GM19455 (cell line): Measurements from ENCODE around the gene RB1.

Experiments used
- ATAC-seq: cut with Tn5 transposase; IDR thresholded peaks from one replicate; pipeline ENCODE4 v1.9.1; 2021; ENCODE audit not compliant: unreplicated experiment

The RB1 gene

DNA sequence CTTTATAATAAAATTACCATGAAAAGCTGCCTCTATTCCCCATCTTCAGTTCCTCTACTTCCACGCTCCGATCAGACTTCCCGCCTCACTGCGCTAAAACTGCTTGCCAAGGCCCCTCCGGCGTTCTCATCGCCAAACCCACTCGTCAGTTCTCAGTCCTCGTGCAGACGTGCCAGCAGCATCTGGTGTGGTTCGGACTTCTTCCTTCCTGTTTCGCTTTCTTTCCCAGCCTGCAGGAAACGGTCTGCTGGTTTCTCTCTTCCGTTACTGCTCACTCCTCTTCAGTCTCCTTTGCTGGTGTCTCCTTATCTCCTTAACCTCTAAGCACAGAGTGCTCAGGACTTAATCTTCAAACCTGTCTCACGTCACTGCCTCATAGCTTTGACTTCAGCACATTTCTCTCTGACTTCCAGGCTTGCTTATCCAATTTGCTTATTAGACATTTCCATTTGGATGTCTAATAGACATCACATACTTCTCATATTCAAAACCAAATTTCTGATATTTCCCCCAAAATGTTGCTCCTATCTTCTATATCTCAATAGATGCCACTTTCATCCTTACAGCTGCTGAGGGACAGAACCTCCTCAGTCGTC is 189.0 kb downstream of the RB1 start:
- peak; percentile 81 for ATAC-seq

DNA sequence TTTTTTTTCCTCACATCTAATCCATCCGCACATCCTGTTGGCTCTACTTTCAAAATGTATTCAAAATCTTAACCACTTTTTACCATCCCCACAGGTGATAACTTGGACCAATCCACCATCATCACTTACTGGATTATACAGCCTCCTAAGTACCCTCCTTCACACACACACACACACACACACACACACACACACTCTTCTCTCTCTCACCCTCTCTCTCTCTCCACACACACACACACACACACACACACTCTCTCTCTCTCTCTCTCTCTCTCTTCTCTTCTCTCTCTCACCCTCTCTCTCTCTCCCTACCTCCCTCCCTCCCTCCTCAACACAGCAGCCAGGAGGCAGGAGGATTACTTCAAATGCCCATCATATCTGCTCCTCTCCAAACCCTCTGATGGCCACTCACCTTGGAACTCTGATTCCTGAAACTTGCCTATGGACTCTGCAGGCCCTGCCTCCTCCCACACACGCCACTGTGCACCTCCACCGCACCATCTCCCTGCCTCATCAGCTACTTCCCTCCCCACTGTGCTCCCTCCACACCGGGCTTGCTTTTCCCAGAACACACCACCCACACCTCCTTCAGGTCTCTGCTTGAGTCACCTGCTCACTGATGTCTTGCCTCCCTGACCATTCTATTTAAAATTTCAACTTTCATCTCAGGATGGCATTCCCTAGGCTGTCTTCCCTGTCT is 189.7 kb downstream of the RB1 start:
- no peak for ATAC-seq

DNA sequence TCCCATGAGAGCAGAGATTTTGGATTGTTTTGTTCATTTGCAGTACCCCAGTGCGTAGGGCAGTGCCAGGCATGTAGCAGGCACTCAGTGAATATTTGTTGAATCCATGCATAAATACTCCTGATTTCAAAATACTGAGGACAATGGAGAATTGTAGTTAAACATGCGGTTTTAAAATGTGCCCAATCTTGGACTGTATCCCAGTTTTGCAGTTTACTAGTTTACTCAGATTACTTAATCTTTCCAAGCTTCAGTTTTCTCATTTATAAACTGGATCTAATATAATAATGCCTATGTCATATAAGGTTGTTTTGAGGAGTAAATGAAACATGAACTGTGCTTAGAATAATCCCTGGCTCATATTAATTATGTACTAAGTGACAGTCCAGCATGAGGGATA is 190.3 kb downstream of the RB1 start:
- no peak for ATAC-seq

- ATAC-seq: no peak
Measured at GRCh38 chr13:48494874-48495273, 191.3 kb downstream of the RB1 start.

GRCh38 chr13:48496271-48497161 is 193.0 kb downstream of the RB1 start:
- no peak for ATAC-seq

GRCh38 chr13:48497669-48498068 is 194.1 kb downstream of the RB1 start:
- no peak for ATAC-seq

- ATAC-seq: no peak
Measured at GRCh38 chr13:48500652-48501197, 197.2 kb downstream of the RB1 start.

- ATAC-seq: no peak
Measured at GRCh38 chr13:48501705-48502104, 198.2 kb downstream of the RB1 start.

DNA sequence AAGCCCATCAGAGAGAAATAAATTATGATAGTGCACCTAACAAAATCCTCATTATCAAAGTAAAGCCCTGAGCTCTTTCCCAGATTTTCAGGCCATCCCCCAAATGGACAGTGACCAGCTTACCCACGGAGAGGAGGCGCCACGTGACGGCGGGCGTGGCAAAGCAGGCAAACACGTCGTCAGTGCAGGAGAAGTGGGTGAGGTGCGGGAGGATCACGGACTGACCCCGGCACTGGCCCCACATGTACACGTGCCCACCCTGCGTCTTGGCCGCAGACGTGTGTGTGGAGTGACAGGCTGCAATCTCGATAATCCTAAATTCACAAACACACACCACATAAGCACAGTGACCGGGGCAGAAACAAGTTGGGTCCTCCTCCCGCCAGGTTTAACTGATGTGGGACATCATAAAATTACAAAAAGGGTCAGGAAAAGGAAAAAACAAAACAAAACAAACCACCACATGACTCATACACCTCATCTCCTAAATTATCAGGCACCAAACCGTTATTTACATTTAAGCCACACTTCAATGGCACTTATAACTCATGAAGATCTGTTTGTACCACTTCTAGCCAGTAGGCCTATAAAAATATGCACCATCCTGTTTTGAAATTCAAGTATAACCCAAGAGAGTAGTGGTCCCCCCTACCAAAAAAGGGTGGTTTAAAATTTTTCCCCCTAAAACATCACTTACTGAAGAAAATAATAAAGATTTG is 199.2 kb downstream of the RB1 start:
- no peak for ATAC-seq

DNA sequence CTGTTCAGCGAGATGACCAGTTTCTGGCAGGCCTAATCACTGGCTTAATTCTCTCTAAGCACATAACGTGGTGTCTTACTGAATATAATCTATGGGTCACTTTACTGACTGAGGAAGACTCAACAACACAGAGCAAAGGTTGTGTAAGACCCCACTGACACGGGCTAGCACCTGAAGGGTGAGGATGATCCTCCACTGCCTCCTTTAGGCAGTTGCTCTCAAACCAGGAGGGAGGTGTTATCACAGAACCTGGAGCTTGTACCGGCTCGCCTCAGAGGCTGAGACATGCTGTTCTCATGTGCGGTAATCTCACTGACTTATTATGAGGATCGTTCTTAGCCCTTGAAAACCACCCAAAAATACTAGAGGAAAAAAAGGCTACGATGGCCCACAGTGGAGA is 201.1 kb downstream of the RB1 start:
- ATAC-seq: no peak

GRCh38 chr13:48505012-48505411 is 201.5 kb downstream of the RB1 start:
- ATAC-seq: no peak

- peak; percentile 71 for ATAC-seq
Measured at GRCh38 chr13:48505597-48506091, 202.1 kb downstream of the RB1 start.

- ATAC-seq: peak; percentile 25
Measured at GRCh38 chr13:48506092-48506701, 202.6 kb downstream of the RB1 start.

- ATAC-seq: no peak
Measured at GRCh38 chr13:48507021-48507420, 203.5 kb downstream of the RB1 start.

DNA sequence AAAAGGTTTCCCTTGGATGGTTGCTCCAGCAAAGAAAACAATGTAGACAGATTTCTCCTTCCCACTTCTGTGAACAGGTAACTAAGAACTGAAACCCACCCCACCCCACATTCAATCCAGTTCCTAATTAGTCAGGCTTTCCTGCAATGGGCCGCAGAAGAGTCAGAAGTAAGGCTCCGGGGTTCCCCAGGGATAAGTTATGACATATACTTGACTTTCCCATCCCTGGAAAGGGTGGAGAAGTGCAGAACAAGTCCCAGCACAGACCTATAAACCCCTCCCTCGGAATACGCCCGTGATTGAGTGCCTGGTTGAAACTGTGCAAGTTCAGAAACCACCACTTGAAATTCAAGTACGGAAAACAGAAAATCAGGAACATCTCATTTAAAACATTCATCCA is 204.5 kb downstream of the RB1 start:
- no peak for ATAC-seq

- ATAC-seq: no peak
Measured at GRCh38 chr13:48510698-48511097, 207.1 kb downstream of the RB1 start.

DNA sequence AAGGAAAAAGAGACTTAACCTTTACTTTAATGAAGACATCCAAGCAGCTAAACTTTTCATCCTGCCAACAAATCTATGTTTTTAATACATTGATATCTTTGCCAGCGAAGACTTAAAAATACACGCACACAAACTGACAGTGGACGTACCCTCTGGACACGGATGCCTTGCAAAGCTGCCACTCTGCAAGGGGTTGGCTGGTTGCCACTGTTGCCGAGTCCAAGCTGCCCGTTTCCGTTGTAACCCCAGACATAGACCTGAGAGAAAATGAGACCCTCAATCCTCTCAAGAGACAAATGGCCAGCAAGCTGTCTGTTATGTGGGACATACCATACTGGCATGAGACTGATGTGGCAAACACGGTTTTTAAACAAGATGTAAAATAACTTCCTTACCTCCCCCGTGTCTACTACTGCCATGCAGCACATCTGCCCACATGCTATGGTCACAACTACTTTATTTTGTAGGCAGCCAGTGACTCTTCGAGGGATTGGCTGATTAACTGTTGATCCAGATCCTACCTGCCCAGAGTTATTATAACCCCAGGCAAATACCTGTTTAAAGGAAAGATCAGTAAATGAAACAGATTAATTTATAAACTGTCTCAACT is 208.2 kb downstream of the RB1 start:
- no peak for ATAC-seq

DNA sequence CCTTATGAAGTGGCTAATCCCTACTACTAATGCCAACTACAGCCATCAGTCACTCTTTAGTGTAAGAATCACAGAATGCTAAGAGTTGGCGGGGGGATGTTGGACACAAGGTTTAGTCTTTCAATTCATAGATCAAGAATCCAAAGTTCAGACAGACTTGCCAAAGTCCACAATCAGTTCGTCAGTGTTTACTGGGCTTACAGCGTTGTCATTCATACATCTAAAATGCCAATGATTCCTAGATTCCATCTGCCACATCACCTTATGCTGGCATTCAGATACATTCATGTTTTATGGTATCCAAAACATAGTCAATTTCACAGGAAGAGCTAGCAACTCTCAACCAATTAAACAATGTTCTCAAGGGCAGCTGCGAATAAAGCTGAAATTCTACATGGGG is 211.2 kb downstream of the RB1 start:
- no peak for ATAC-seq

DNA sequence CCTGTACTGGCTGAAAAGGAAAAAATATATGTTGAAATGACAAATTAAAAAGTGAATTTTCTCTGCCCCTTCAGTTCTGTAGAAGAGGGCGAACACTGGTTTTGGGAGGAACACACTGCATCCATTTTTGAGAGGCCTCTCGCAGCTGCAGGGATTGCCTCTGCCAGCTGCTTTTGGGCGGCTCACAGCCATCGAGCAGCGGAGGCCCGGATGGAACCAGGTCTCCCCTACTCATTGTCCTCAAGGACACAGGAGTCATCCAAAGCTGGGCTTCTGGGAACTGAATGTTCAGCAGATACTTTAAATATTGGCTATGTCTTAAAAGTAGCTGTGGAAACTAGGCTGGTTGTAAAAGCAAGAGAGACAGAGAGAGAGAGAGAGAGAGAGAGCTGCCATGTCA is 212.2 kb downstream of the RB1 start:
- ATAC-seq: no peak

DNA sequence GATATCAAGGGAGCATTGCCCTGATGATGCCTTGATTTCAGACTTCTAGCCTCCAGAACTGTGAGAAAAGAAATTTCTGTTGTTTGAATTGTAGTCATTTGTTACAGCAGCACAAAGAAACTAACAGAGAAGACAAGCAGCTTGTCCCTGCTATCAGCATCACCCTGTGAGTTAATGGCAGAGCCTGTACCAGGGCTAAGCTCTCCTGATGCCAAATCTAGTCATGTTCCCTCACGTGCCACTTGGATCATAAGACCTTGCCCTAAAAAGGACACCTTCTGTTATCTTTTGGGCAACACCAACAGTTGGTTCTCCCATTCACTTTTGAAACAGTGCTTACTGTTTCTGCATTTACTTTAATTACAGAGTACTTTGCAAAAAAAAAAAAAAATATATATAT is 214.5 kb downstream of the RB1 start:
- no peak for ATAC-seq
